Fibroblast of lung (primary cell): Measurements from ENCODE around the gene FAM181A.

Experiments
- EZH2 ChIP-seq: IDR thresholded peaks from 2 replicates; pipeline ENCODE4 v1.5.1; 2012; ENCODE audit warnings: low read length, control low read depth, mild to moderate bottlenecking; ENCODE audit errors: missing control alignments
- TF ChIP-seq, protein P1 (sequence below), 2 donors: IDR thresholded peaks in 1 of 2; conservative IDR thresholded peaks in 1 of 2; 1 replicate in 1 of 2; 2 replicates in 1 of 2; pipeline ENCODE4 v1.5.1; 2011 to 2012; ENCODE audit warnings: low read length in 2 of 2, control low read depth in 1 of 2, inconsistent platforms in 1 of 2, low read depth in 1 of 2, mild to moderate bottlenecking in 1 of 2

DNA sequence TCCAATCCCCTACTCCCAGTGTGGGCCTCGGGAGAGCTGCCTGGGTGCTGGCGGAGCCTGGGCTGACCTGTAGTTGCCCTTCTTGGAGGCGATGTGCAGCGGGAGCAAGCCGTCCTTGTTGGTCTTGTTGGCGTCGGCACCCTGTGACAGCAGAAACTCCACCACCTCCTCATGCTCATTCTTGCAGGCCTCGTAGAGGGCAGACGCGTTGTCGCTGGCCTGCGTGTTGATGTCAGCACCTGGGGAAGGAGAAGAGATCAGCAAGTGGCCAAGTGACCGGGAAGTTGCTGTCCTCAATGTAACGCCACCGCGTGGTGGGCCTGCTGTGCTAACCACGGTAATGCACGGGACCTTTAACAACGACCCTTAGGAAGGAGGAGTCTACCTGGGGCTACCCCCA is 20.1 kb downstream of the FAM181A start:
- TF ChIP-seq, protein P1, sequence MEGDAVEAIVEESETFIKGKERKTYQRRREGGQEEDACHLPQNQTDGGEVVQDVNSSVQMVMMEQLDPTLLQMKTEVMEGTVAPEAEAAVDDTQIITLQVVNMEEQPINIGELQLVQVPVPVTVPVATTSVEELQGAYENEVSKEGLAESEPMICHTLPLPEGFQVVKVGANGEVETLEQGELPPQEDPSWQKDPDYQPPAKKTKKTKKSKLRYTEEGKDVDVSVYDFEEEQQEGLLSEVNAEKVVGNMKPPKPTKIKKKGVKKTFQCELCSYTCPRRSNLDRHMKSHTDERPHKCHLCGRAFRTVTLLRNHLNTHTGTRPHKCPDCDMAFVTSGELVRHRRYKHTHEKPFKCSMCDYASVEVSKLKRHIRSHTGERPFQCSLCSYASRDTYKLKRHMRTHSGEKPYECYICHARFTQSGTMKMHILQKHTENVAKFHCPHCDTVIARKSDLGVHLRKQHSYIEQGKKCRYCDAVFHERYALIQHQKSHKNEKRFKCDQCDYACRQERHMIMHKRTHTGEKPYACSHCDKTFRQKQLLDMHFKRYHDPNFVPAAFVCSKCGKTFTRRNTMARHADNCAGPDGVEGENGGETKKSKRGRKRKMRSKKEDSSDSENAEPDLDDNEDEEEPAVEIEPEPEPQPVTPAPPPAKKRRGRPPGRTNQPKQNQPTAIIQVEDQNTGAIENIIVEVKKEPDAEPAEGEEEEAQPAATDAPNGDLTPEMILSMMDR (conservative IDR thresholded peaks at IDR 0.05 in 1 of 2, IDR thresholded peaks at IDR 0.05 in 1 of 2; ENCODE audit: low read depth in 1 of 2, low read length in 2 of 2): no peak
- TF ChIP-seq EZH2: no peak
